Loucy (cell line): ENCODE results near the gene MYO1E.

Experiments
- CTCF ChIP-seq: fragments of 200-600 bp; sonication (generic); conservative IDR thresholded peaks from 2 replicates; pipeline ENCODE4 v1.5.1; 2014; ENCODE audit warnings: mild to moderate bottlenecking, antibody characterized with exemption, low read length
- EZH2phosphoT487 ChIP-seq: fragments of 200-600 bp; IDR thresholded peaks from 2 replicates; pipeline ENCODE4 v1.6.1; 2018; ENCODE audit warnings: antibody characterized with exemption, mild to moderate bottlenecking, moderate library complexity, borderline replicate concordance

GRCh38 chr15:59281699-59282098, 91.0 kb downstream of the MYO1E start:
- no peak for TF ChIP-seq CTCF
- TF ChIP-seq EZH2phosphoT487 = no peak
